Neural cell (in vitro differentiated cells): ENCODE data around the gene HMBS. TPM values are rescaled to one million over a fixed set of nuclear protein-coding genes. Genes with fewer than 3 reads are reported as not detected.

Source experiments
- H2AFZ ChIP-seq: fragments of 200-600, 300-800 bp; sonication (generic), shearing (Covaris generic); 2 replicates; pipeline ENCODE4 v1.6.0; 2014; ENCODE audit warnings: low read depth, mild to moderate bottlenecking, antibody characterized with exemption, low read length, moderate library complexity
- H3F3A ChIP-seq: fragments of 200-600 bp; shearing (Covaris generic); 2 replicates; pipeline ENCODE4 v1.6.1; 2016; ENCODE audit warnings: mild to moderate bottlenecking, moderate library complexity, mixed read lengths, antibody characterized with exemption, low read length; ENCODE audit not compliant: insufficient read depth, poor library complexity, severe bottlenecking
- H3K27ac ChIP-seq: fragments of 200-600, 300-800 bp; sonication (generic), shearing (Covaris generic); 2 replicates; pipeline ENCODE4 v1.5.1; 2014; ENCODE audit warnings: mild to moderate bottlenecking, low read length, moderate library complexity
- H3K27me3 ChIP-seq: fragments of 300-800, 200-600 bp; sonication (generic), shearing (Covaris generic); 2 replicates; pipeline ENCODE4 v1.6.0; 2014; ENCODE audit warnings: mild to moderate bottlenecking, low read depth, low read length, moderate library complexity; ENCODE audit not compliant: insufficient read depth
- H3K36me3 ChIP-seq: fragments of 300-800, 200-600 bp; sonication (generic), shearing (Covaris generic); 2 replicates; pipeline ENCODE4 v1.5.1; 2014; ENCODE audit warnings: mild to moderate bottlenecking, antibody characterized with exemption, low read length, moderate library complexity; ENCODE audit not compliant: insufficient read depth
- H3K4me2 ChIP-seq: fragments of 300-800, 200-600 bp; sonication (generic), shearing (Covaris generic); 2 replicates; pipeline ENCODE4 v1.6.0; 2014; ENCODE audit warnings: mild to moderate bottlenecking, low read length
- H3K4me3 ChIP-seq: fragments of 300-800, 200-600 bp; sonication (generic), shearing (Covaris generic); 2 replicates; pipeline ENCODE4 v1.5.1; 2014; ENCODE audit warnings: mild to moderate bottlenecking, low read length, moderate library complexity
- H3K79me2 ChIP-seq: fragments of 200-600 bp; shearing (Covaris generic); replicated peaks from 2 replicates; pipeline ENCODE4 v1.6.0; 2014; ENCODE audit warnings: mild to moderate bottlenecking, low read length, moderate library complexity; ENCODE audit not compliant: insufficient read depth
- H3K9ac ChIP-seq: fragments of 300-800, 200-600 bp; sonication (generic), shearing (Covaris generic); 2 replicates; pipeline ENCODE4 v1.6.1; 2016; ENCODE audit warnings: mild to moderate bottlenecking, low read length, mixed read lengths
- H3K9me2 ChIP-seq: fragments of 200-600 bp; shearing (Covaris generic); 2 replicates; pipeline ENCODE4 v1.6.1; 2016; ENCODE audit warnings: mild to moderate bottlenecking, low read length, mixed read lengths; ENCODE audit not compliant: insufficient read depth
- H3K9me3 ChIP-seq: fragments of 200-600, 300-800 bp; sonication (generic), shearing (Covaris generic); 2 replicates; pipeline ENCODE4 v1.6.1; 2016; ENCODE audit warnings: mild to moderate bottlenecking, mixed run types, low read length, moderate library complexity, mixed read lengths
- H4K20me1 ChIP-seq: fragments of 200-600 bp; shearing (Covaris generic); 2 replicates; pipeline ENCODE4 v1.6.1; 2016; ENCODE audit warnings: mild to moderate bottlenecking, mixed run types; ENCODE audit not compliant: insufficient read depth
- EP300 ChIP-seq: fragments of 450-650 bp; conservative IDR thresholded peaks from 2 replicates; pipeline ENCODE4 v1.6.1; 2014; ENCODE audit warnings: antibody characterized with exemption, mild to moderate bottlenecking, moderate library complexity; ENCODE audit not compliant: poor library complexity, severe bottlenecking
- EZH2 ChIP-seq: fragments of 200-600, 300-800 bp; shearing (Covaris generic), sonication (generic); IDR thresholded peaks from 2 replicates; pipeline ENCODE4 v1.6.1; 2014; ENCODE audit warnings: antibody characterized with exemption, low read length, borderline replicate concordance, mild to moderate bottlenecking; ENCODE audit not compliant: insufficient read depth, poor library complexity, severe bottlenecking
- MXI1 ChIP-seq: fragments of 450-650 bp; conservative IDR thresholded peaks from 2 replicates; pipeline ENCODE4 v1.6.1; 2014; ENCODE audit warnings: antibody characterized with exemption, mild to moderate bottlenecking; ENCODE audit not compliant: poor library complexity, severe bottlenecking
- POLR2AphosphoS5 ChIP-seq: IDR thresholded peaks from 2 replicates; pipeline ENCODE4 v1.6.1; 2012
- RAD21 ChIP-seq: fragments of 450-650 bp; conservative IDR thresholded peaks from 2 replicates; pipeline ENCODE4 v1.6.1; 2014; ENCODE audit warnings: antibody characterized with exemption, mild to moderate bottlenecking, moderate library complexity
- SMC3 ChIP-seq: fragments of 450-650 bp; conservative IDR thresholded peaks from 2 replicates; pipeline ENCODE4 v1.6.1; 2014; ENCODE audit warnings: antibody characterized with exemption, mild to moderate bottlenecking, moderate library complexity; ENCODE audit not compliant: poor library complexity
- TAF1 ChIP-seq: IDR thresholded peaks from 2 replicates; pipeline ENCODE4 v1.6.1; 2012; ENCODE audit warnings: low read depth
- polyA plus RNA-seq: library from polyadenylated mRNA; depleted of rRNA; stranded (reverse); fragments of >200 nt; gene quantifications from 2 replicates; pipeline ENCODE4 v1.2.3, GENCODE V29; 2014
- TF ChIP-seq, protein P1 (sequence below): fragments of 450-650 bp; IDR thresholded peaks from 2 replicates; pipeline ENCODE4 v1.5.1; 2014; ENCODE audit warnings: antibody characterized with exemption, mild to moderate bottlenecking, moderate library complexity; ENCODE audit not compliant: poor library complexity, severe bottlenecking
- TF ChIP-seq, protein P2 (sequence below): IDR thresholded peaks from 2 replicates; pipeline ENCODE4 v1.6.1; 2012; ENCODE audit warnings: borderline replicate concordance

HMBS gene
- polyA plus RNA-seq, 1 donor from 2014 or later: 15.9 TPM

DNA sequence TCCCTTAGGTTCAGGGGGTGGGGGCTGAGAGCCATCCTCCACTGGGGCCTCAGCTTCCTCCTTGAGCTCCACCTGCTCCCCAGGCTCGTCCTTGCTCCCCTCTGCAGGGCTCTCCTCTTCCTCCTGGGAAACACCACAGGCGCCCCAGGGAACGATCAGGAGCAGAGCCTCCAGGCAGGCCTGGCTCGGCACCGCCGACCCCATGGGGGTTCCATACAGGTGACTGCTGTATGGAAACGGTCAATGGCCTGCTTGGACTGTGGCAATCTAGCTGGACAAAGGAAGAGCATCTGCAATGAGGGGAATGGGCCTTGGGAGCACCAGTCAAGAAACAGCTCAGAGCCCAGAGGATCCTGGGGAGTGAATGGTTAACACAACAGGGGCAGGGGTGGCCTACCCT is 35.6 kb upstream of the HMBS start:
- H3K27ac ChIP-seq: no peak overlapping the region
- no peaks in the 10 kb centered on the region for H3F3A ChIP-seq
- no peak overlapping the region for H2AFZ ChIP-seq
- H3K79me2 ChIP-seq: no peaks in the 10 kb centered on the region
- H3K9me2 ChIP-seq: no peaks in the 10 kb centered on the region
- no peak overlapping the region for H3K4me3 ChIP-seq
- H3K4me2 ChIP-seq: no peak overlapping the region
- no peaks in the 10 kb centered on the region for H4K20me1 ChIP-seq
- no peak for TF ChIP-seq EP300
- TF ChIP-seq EZH2: no peak
- no peak for TF ChIP-seq SMC3
- TF ChIP-seq, protein P1, sequence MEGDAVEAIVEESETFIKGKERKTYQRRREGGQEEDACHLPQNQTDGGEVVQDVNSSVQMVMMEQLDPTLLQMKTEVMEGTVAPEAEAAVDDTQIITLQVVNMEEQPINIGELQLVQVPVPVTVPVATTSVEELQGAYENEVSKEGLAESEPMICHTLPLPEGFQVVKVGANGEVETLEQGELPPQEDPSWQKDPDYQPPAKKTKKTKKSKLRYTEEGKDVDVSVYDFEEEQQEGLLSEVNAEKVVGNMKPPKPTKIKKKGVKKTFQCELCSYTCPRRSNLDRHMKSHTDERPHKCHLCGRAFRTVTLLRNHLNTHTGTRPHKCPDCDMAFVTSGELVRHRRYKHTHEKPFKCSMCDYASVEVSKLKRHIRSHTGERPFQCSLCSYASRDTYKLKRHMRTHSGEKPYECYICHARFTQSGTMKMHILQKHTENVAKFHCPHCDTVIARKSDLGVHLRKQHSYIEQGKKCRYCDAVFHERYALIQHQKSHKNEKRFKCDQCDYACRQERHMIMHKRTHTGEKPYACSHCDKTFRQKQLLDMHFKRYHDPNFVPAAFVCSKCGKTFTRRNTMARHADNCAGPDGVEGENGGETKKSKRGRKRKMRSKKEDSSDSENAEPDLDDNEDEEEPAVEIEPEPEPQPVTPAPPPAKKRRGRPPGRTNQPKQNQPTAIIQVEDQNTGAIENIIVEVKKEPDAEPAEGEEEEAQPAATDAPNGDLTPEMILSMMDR: no peak
- TF ChIP-seq RAD21: no peak
- TF ChIP-seq TAF1: no peak
- no peak for TF ChIP-seq POLR2AphosphoS5
- no peak for TF ChIP-seq MXI1
- TF ChIP-seq, protein P2, sequence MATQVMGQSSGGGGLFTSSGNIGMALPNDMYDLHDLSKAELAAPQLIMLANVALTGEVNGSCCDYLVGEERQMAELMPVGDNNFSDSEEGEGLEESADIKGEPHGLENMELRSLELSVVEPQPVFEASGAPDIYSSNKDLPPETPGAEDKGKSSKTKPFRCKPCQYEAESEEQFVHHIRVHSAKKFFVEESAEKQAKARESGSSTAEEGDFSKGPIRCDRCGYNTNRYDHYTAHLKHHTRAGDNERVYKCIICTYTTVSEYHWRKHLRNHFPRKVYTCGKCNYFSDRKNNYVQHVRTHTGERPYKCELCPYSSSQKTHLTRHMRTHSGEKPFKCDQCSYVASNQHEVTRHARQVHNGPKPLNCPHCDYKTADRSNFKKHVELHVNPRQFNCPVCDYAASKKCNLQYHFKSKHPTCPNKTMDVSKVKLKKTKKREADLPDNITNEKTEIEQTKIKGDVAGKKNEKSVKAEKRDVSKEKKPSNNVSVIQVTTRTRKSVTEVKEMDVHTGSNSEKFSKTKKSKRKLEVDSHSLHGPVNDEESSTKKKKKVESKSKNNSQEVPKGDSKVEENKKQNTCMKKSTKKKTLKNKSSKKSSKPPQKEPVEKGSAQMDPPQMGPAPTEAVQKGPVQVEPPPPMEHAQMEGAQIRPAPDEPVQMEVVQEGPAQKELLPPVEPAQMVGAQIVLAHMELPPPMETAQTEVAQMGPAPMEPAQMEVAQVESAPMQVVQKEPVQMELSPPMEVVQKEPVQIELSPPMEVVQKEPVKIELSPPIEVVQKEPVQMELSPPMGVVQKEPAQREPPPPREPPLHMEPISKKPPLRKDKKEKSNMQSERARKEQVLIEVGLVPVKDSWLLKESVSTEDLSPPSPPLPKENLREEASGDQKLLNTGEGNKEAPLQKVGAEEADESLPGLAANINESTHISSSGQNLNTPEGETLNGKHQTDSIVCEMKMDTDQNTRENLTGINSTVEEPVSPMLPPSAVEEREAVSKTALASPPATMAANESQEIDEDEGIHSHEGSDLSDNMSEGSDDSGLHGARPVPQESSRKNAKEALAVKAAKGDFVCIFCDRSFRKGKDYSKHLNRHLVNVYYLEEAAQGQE: no peak
- H3K36me3 ChIP-seq: peaks cover 10% of the 10 kb centered on the region
- no peaks in the 10 kb centered on the region for H3K27me3 ChIP-seq
- no peak overlapping the region for H3K9ac ChIP-seq
- H3K9me3 ChIP-seq: no peaks in the 10 kb centered on the region

DNA sequence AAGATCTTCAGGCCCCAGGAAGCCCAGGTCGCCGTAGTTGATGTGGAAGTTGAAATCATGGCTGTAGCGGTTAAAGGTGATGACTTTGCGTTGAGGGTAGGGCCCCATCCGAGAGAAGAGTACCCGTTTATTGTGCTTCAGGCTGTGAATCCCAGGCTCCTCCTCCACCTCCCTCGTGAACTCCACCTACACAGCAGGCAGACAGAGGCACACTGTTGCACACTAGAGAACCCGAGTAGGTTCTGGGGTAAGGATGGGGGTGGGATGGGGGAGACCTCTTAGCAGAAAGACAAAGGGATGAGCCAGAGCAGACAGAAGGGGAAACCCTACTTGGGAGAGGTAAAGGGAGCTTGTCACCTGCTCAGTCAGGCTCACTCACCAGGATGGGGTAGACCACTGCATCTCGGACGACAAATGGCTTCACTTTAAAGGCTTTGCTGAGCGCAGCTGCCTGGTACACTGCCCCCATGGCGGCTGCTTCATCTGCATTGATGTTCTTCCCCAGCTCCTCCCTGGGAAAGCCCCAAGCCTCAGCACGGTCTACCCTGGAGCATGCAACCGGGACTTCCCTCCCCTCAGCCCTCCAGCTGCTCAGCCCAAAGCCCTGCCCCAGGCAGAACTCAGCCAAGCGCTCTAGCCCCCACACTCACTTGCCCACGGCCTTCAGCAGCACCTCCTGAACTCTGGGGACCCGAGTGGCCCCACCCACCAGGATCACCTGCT is 33.1 kb upstream of the HMBS start:
- Histone ChIP-seq H3K27me3 (no peaks in the 10 kb centered on the region), H3K9ac (no peak overlapping the region), H3K9me3 (no peaks in the 10 kb centered on the region), H3K4me2 (no peak overlapping the region), H2AFZ (no peak overlapping the region), H3K27ac (no peak overlapping the region), H3K4me3 (no peak overlapping the region), H3K9me2 (no peaks in the 10 kb centered on the region), H4K20me1 (no peaks in the 10 kb centered on the region), H3K79me2 (peaks cover 12% of the 10 kb centered on the region), H3K36me3 (peaks cover 10% of the 10 kb centered on the region), H3F3A (no peaks in the 10 kb centered on the region)
- no peak for TF ChIP-seq EZH2
- no peak for TF ChIP-seq RAD21
